Measurements from ENCODE around the gene MTO1. TPM values are rescaled to one million over a fixed set of nuclear protein-coding genes. Genes with fewer than 3 reads are reported as not detected.

MTO1 gene
- total and polyA plus RNA-seq, 3 experiments from 2014 or later = 34.4 to 48.1 (median 44.2) TPM

DNA sequence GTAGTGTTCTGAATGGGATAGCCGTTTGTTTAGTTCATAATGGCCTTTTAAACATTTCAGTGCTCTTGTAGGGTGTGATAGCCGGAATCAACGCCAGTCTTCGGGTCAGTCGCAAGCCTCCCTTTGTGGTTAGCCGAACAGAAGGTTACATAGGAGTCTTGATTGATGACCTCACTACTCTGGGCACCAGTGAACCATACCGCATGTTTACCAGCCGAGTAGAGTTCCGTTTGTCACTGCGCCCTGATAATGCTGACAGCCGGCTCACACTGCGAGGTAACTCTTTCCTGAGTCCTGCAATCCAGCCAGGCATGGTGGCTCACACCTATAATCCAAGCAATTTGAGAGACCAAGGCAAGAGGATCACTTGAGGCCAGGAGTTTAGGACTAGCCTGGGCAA lies 20.4 kb downstream of the MTO1 start:
- DNase-seq = no peak
- Histone ChIP-seq H3K27ac (ENCODE audit: low read depth, low read length) (no peak overlapping the region), H3K27me3 (ENCODE audit: insufficient read depth, low read length, poor library complexity, severe bottlenecking) (no peaks in the 10 kb centered on the region), H3K4me3 (ENCODE audit: low read length) (no peak overlapping the region), H3K36me3 (ENCODE audit: insufficient read depth, low read length) (peaks cover 35% of the 10 kb centered on the region), H3K4me1 (ENCODE audit: insufficient read depth, low read length) (no peaks in the 10 kb centered on the region), H3K9me3 (ENCODE audit: low read length) (no peaks in the 10 kb centered on the region)
- Mint-ChIP-seq H3K9me3 (no peaks in the 10 kb centered on the region), H3K36me3 (peaks cover 4 to 78% (median 32%) of the 10 kb centered on the region in 3 donors), H3K4me1 (peaks cover 0 to 5% (median 3%) of the 10 kb centered on the region in 3 donors), H3K4me3 (no peak overlapping the region), H3K27me3 (no peaks in the 10 kb centered on the region), H3K27ac (peak overlapping the region in 2 of 8 donors; percentile 21 to 58)
- ChIA-PET CTCF (interaction anchor here (1.1 to 2.4 kb wide), 2 partner anchors 20 to 129 kb away, joined by 3 to 8 read pairs; partner anchors contain the start of gene MTO1), POLR2A (interaction anchor here (1.1 kb wide), 1 partner anchor 39 kb away, joined by 3 read pairs; no protein-coding TSS in a partner anchor)

DNA sequence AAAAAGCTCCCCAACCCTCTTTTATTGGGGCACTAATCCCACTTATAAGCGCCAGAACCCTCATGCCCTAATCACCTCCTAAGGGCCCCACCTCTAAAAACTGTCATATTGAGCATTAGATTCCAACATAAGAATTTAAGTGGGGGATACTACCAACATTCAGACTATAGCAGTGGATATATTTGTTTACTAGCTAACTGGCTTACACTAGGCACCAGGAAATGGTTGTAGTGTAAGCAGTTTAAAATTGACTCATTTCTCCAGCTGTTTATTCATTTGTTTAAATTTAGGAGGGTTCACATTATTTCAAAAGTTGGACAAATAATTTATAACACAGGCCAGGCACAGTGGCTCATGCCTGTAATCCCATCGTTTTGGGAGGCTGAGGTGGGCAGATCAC lies 22.9 kb downstream of the MTO1 start:
- Histone ChIP-seq H3K27me3 (ENCODE audit: insufficient read depth, low read length, poor library complexity, severe bottlenecking) (no peaks in the 10 kb centered on the region), H3K36me3 (ENCODE audit: insufficient read depth, low read length) (peaks cover 52% of the 10 kb centered on the region), H3K9me3 (ENCODE audit: low read length) (no peaks in the 10 kb centered on the region), H3K27ac (ENCODE audit: low read depth, low read length) (no peak overlapping the region), H3K4me1 (ENCODE audit: insufficient read depth, low read length) (no peaks in the 10 kb centered on the region), H3K4me3 (ENCODE audit: low read length) (no peak overlapping the region)
- H3K9me3 Mint-ChIP-seq = no peaks in the 10 kb centered on the region
- no peak overlapping the region for H3K4me3 Mint-ChIP-seq
- ChIA-PET POLR2A (no interaction called here), CTCF (interaction anchor here (1.2 to 1.7 kb wide), 2 partner anchors 127 to 169 kb away, joined by 3 to 5 read pairs; no protein-coding TSS in a partner anchor)
- H3K36me3 Mint-ChIP-seq = peaks cover 10 to 83% (median 43%) of the 10 kb centered on the region in 3 donors
- no peaks in the 10 kb centered on the region for H3K27me3 Mint-ChIP-seq
- no peak for DNase-seq
- peaks cover 3 to 5% (median 5%) of the 10 kb centered on the region in 3 donors for H3K4me1 Mint-ChIP-seq
- peak overlapping the region in 1 of 8 donors; percentile 43 for H3K27ac Mint-ChIP-seq

DNA sequence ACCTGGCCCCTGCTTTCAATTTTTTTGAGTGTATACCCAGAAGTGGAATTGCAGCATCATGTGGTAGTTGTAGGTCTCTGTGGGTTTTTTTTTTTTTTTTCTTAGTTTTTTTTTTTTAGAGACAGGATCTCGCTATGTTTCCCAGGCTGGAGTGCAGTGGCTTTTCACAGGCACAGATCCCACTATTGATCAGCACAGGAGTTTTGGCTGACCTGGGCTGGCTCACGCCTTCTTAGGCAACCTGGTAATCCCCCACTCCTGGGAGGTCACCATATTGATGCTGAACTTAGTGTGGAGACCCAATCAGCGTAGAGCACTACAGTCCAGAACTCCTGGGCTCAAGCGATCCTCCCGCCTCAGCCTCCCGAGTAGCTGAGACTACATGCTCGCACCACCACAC lies 25.9 kb downstream of the MTO1 start:
- peaks cover 39% of the 10 kb centered on the region for H3K36me3 ChIP-seq (ENCODE audit: insufficient read depth, low read length)
- H3K9me3 Mint-ChIP-seq = no peaks in the 10 kb centered on the region
- H3K4me1 ChIP-seq (ENCODE audit: insufficient read depth, low read length) = no peaks in the 10 kb centered on the region
- no peak overlapping the region for H3K27ac ChIP-seq (ENCODE audit: low read depth, low read length)
- ChIA-PET CTCF (no interaction called here), POLR2A (no interaction called here)
- H3K27me3 ChIP-seq (ENCODE audit: insufficient read depth, low read length, poor library complexity, severe bottlenecking) = no peaks in the 10 kb centered on the region
- no peak for DNase-seq
- H3K27ac Mint-ChIP-seq = peak overlapping the region in 1 of 8 donors; percentile 17
- H3K36me3 Mint-ChIP-seq = peaks cover 12 to 79% (median 41%) of the 10 kb centered on the region in 3 donors
- H3K4me1 Mint-ChIP-seq = peaks cover 8 to 12% (median 12%) of the 10 kb centered on the region in 3 donors
- H3K4me3 ChIP-seq (ENCODE audit: low read length) = no peak overlapping the region
- H3K27me3 Mint-ChIP-seq = no peaks in the 10 kb centered on the region
- no peak overlapping the region for H3K4me3 Mint-ChIP-seq
- H3K9me3 ChIP-seq (ENCODE audit: low read length) = no peaks in the 10 kb centered on the region

DNA sequence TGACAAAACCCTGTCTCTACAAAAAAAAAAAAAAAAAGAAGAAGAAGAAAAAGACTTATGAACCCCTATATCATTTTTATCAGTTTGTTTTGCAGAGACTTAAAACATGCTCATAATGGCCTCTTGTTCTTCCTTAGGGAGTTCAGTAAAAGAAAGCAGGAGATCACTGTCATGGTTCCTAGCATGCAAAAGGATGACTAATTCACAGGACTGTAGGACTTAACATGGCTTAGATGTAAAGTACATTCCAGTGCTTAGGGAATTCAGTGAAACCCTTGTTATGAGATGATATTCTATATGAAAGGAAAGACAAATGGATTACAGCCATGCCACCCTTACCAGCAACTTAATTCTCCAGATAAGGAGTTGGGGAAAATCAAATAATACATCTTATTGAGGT lies 29.8 kb downstream of the MTO1 start:
- H3K9me3 ChIP-seq (ENCODE audit: low read length) = no peaks in the 10 kb centered on the region
- no peaks in the 10 kb centered on the region for H3K27me3 ChIP-seq (ENCODE audit: insufficient read depth, low read length, poor library complexity, severe bottlenecking)
- H3K4me3 ChIP-seq (ENCODE audit: low read length) = no peak overlapping the region
- peak overlapping the region in 4 of 8 donors; percentile 24 to 91 (median 73) for H3K27ac Mint-ChIP-seq
- no peaks in the 10 kb centered on the region for H3K27me3 Mint-ChIP-seq
- H3K9me3 Mint-ChIP-seq = no peaks in the 10 kb centered on the region
- DNase-seq = no peak
- peaks cover 27% of the 10 kb centered on the region for H3K36me3 ChIP-seq (ENCODE audit: insufficient read depth, low read length)
- no peak overlapping the region for H3K4me3 Mint-ChIP-seq
- ChIA-PET POLR2A (no interaction called here), CTCF (interaction anchor here (0.9 kb wide), 1 partner anchor 161 kb away, joined by 3 read pairs; no protein-coding TSS in a partner anchor)
- peaks cover 9 to 15% (median 12%) of the 10 kb centered on the region in 3 donors for H3K4me1 Mint-ChIP-seq
- no peak overlapping the region for H3K27ac ChIP-seq (ENCODE audit: low read depth, low read length)
- no peaks in the 10 kb centered on the region for H3K4me1 ChIP-seq (ENCODE audit: insufficient read depth, low read length)
- peaks cover 12 to 70% (median 37%) of the 10 kb centered on the region in 3 donors for H3K36me3 Mint-ChIP-seq

DNA sequence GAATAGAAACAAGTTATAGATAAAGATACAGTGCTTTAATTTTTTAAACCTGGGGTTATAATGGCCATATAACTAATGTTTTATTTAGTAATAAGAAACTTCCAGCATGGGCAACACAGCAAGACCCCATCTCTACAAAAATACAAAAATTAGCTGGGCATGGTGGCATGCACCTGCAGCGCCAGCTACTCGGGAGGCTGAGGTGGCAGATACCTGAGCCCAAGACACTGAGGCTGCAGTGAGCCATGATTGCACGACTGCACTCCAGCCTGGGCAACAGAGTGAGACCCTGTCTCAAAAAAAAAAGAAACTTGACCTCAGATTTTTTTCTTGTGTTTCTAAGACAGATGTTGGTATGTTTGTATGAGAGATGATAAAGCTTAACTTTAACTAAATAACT lies 36.4 kb downstream of the MTO1 start:
- H3K4me3 Mint-ChIP-seq = no peak overlapping the region
- no peaks in the 10 kb centered on the region for H3K27me3 Mint-ChIP-seq
- no peak for DNase-seq
- H3K4me1 Mint-ChIP-seq = peaks cover 0 to 6% (median 3%) of the 10 kb centered on the region in 3 donors
- H3K27me3 ChIP-seq (ENCODE audit: insufficient read depth, low read length, poor library complexity, severe bottlenecking) = no peaks in the 10 kb centered on the region
- peaks cover 0 to 75% (median 14%) of the 10 kb centered on the region in 3 donors for H3K36me3 Mint-ChIP-seq
- no peaks in the 10 kb centered on the region for H3K9me3 Mint-ChIP-seq
- H3K36me3 ChIP-seq (ENCODE audit: insufficient read depth, low read length) = peaks cover 38% of the 10 kb centered on the region
- no peaks in the 10 kb centered on the region for H3K4me1 ChIP-seq (ENCODE audit: insufficient read depth, low read length)
- H3K27ac Mint-ChIP-seq = peak overlapping the region in 1 of 8 donors; percentile 36
- H3K4me3 ChIP-seq (ENCODE audit: low read length) = no peak overlapping the region
- ChIA-PET POLR2A (no interaction called here), CTCF (interaction anchor here (1.3 to 1.5 kb wide), 2 partner anchors 18 to 116 kb away, joined by 3 to 4 read pairs; no protein-coding TSS in a partner anchor)
- no peaks in the 10 kb centered on the region for H3K9me3 ChIP-seq (ENCODE audit: low read length)
- H3K27ac ChIP-seq (ENCODE audit: low read depth, low read length) = no peak overlapping the region

DNA sequence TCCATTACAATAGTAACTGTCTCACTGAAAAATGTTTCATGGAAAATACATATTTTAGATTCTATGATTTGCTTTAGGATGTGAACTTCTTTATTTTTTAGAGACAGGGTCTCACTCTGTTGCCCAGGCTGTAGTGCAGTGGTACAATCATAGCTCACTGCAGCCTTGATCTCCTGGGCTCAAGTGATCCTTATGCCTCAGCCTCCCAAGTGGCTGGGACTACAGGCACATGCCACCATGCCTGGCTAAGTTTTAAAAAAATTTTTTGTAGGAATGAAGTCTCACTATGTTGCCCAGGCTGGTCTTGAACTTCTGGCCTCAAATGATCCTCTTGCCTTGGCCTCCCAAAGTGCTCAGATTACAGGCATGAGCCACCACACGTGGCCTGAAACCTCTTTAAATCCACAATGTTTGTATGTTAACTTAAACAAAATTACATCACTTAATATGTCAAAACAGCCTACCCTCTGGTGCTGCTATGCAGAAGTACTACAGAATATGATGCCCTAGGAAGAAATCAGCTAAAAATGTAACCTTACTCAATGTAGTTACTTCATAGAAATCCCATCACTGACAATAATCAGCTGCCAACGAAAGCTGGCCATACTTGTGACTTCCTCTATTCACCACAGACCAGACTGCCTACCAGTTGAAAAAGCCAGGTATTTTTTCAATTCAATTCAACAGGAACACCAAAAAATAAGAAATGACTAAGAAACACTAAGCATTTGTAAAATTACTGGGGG lies 41.7 kb downstream of the MTO1 start:
- Histone ChIP-seq H3K4me3 (ENCODE audit: low read length) (no peak overlapping the region), H3K36me3 (ENCODE audit: insufficient read depth, low read length) (peaks cover 32% of the 10 kb centered on the region), H3K27ac (ENCODE audit: low read depth, low read length) (no peak overlapping the region), H3K27me3 (ENCODE audit: insufficient read depth, low read length, poor library complexity, severe bottlenecking) (no peaks in the 10 kb centered on the region), H3K9me3 (ENCODE audit: low read length) (no peaks in the 10 kb centered on the region), H3K4me1 (ENCODE audit: insufficient read depth, low read length) (no peaks in the 10 kb centered on the region)
- CTCF ChIA-PET = no interaction called here
- Mint-ChIP-seq H3K27me3 (no peaks in the 10 kb centered on the region), H3K36me3 (peaks cover 0 to 58% (median 11%) of the 10 kb centered on the region in 3 donors), H3K9me3 (no peaks in the 10 kb centered on the region), H3K27ac (peak overlapping the region in 6 of 8 donors; percentile 19 to 88 (median 50)), H3K4me1 (peaks cover 0 to 5% (median 0%) of the 10 kb centered on the region in 3 donors), H3K4me3 (no peak overlapping the region)
- POLR2A ChIA-PET = no interaction called here
- DNase-seq = no peak

DNA sequence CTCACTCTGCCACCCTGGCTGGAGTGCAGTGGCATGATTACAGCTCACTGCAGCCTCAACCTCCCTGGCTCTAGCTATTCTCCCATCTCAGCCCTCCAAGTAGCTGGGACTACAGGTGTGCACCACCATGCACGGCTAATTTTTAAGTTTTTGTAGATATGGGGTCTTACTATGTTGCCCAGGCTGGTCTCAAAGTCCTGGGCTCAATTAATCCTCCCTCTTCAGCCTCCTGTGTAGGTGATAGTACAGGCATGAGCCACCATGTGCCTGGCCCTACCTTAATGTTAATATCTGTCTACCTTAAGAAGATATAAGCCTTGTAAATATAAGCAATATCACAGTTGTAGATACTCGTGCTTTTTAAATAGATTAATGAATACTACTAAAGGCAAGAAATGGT lies 42.6 kb downstream of the MTO1 start:
- Histone ChIP-seq H3K4me1 (ENCODE audit: insufficient read depth, low read length) (no peaks in the 10 kb centered on the region), H3K4me3 (ENCODE audit: low read length) (no peak overlapping the region), H3K36me3 (ENCODE audit: insufficient read depth, low read length) (peaks cover 26% of the 10 kb centered on the region), H3K27me3 (ENCODE audit: insufficient read depth, low read length, poor library complexity, severe bottlenecking) (no peaks in the 10 kb centered on the region), H3K9me3 (ENCODE audit: low read length) (no peaks in the 10 kb centered on the region), H3K27ac (ENCODE audit: low read depth, low read length) (no peak overlapping the region)
- Mint-ChIP-seq H3K4me3 (no peak overlapping the region), H3K36me3 (peaks cover 0 to 49% (median 11%) of the 10 kb centered on the region in 3 donors), H3K27me3 (no peaks in the 10 kb centered on the region), H3K9me3 (no peaks in the 10 kb centered on the region), H3K27ac (peak overlapping the region in 5 of 8 donors; percentile 11 to 89 (median 38)), H3K4me1 (peaks cover 0 to 5% (median 0%) of the 10 kb centered on the region in 3 donors)
- DNase-seq = no peak
- ChIA-PET CTCF (interaction anchor here (1.3 to 1.7 kb wide), 2 partner anchors 107 to 144 kb away, joined by 3 to 5 read pairs; no protein-coding TSS in a partner anchor), POLR2A (no interaction called here)

DNA sequence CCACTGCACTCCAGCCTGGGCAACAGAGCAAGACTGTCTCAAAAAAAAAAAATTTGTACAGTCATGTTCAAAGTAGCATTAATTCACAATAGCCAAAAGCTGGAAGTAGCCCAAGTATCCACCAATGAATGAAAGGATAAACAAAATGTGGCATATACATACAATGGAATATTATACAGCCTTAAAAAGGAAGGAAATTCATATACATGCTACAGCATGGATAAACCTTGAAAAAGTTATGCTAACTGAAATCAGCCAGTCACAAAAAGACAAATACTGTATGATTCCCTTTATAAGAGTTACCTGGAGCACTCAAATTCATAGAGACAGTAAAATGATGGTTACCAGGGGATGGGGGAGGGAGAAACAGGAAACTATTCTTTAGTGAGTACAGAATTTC lies 43.6 kb downstream of the MTO1 start:
- POLR2A ChIA-PET = no interaction called here

More for the DNA sequence above, 43.6 kb downstream of the MTO1 start:
- Histone ChIP-seq H3K27ac (ENCODE audit: low read depth, low read length) (no peak overlapping the region), H3K36me3 (ENCODE audit: insufficient read depth, low read length) (peaks cover 24% of the 10 kb centered on the region), H3K4me1 (ENCODE audit: insufficient read depth, low read length) (no peaks in the 10 kb centered on the region), H3K9me3 (ENCODE audit: low read length) (no peaks in the 10 kb centered on the region), H3K4me3 (ENCODE audit: low read length) (no peak overlapping the region), H3K27me3 (ENCODE audit: insufficient read depth, low read length, poor library complexity, severe bottlenecking) (no peaks in the 10 kb centered on the region)
- Mint-ChIP-seq H3K27me3 (no peaks in the 10 kb centered on the region), H3K27ac (no peak overlapping the region), H3K4me3 (no peak overlapping the region), H3K4me1 (peaks cover 0 to 5% (median 0%) of the 10 kb centered on the region in 3 donors), H3K36me3 (peaks cover 0 to 41% (median 11%) of the 10 kb centered on the region in 3 donors), H3K9me3 (no peaks in the 10 kb centered on the region)
- CTCF ChIA-PET = interaction anchor here (1.3 to 1.7 kb wide), 2 partner anchors 106 to 143 kb away, joined by 3 to 5 read pairs; no protein-coding TSS in a partner anchor
- DNase-seq = no peak

All from CD8-positive, alpha-beta memory T cell (primary cell).